GM21619 (cell line): ENCODE measurements around the gene NMB.
A peak's percentile ranks its signal among the peaks of the same experiment; 100 is the strongest.
"Not testable (repeated sequence)": the region's sequence is repeated elsewhere in the genome, so short reads cannot be mapped to it uniquely, and the experiment has no call there.

Experiments
- ATAC-seq: cut with Tn5 transposase; IDR thresholded peaks from one replicate; pipeline ENCODE4 v1.9.1; 2021; ENCODE audit not compliant: unreplicated experiment

The NMB gene, protein sequence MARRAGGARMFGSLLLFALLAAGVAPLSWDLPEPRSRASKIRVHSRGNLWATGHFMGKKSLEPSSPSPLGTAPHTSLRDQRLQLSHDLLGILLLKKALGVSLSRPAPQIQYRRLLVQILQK

DNA sequence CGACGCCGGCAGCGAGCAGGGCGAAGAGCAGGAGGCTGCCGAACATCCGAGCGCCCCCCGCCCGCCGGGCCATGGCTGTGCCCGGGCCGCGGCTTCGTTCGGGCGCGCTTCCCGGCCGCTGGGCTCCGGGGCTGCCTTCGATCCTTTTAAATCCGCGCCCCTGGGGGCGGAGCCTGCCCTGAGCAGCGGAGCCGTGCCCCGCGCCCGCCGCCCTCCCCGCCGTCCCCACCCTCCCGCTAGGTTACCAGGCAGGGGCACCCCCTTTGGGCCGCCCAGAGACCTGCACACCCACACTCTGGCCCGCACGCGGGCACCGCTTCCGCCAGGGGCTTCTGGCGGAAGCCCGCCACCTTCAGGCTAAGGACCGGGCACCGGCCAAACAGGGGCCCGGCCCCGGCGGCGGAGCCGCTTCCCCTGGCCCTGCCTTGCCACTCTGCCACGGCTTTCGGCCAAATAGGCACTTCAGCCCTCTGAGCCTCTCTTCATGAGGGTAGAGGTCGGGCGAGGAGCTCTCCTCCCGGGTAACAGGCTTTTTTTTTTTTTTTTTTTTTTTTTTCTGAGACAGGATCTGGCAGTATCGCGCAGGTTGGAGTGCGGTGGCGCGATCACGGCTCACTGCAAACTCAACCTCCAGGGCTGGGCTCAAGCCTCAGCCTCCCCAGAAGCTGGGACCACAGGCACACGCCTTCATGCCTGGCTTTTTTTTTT is at the start of gene NMB:
TSS of gene NMB (minus strand) at position 120 of the 708 bp plus-strand sequence. CDS start at position 73, 47 bp downstream.
- ATAC-seq, result peak; percentile 61

DNA sequence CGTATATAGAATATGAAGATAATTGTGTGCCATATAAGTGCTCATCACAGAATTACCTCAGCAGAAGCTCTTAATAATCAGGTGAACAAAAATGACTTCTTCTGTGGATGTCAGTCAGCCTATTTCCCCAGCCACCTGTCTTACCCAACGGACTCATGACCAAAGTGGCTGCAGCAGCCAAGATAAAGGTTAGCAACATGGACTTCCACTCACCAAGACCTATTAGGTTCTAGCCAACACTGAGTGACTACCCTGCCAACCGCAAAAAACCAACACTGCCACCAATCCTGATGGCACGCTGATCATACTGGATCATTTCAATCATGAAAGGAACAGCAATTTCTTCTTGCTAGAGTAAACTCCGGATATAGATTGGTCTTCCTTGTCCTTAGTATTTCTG is 45.8 kb upstream of the NMB start:
- ATAC-seq, result no peak

DNA sequence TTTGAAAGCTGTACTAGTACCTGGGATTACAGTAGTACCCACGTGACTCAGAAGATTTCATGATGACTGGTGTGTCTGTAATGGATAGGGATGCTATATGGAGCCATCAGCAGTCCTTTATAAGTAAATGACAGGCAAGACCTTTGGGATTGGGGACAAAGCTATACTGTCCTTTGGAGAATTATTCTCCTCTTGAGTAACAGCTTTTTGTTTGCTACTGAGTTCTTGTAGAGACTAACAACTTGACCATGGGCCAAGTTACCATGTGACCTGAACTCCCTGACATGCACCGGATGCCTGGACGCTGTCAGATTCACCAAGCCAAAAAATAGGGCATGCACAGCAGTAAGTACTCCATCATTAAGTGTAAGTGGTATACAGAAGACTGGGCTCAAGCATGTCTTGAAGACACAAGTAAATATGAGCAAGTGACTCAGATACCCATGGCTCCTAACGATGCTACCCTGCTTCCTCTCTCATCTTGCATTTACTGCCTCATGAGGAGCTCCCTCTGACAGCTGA is 45.0 kb upstream of the NMB start:
- no peak for ATAC-seq

DNA sequence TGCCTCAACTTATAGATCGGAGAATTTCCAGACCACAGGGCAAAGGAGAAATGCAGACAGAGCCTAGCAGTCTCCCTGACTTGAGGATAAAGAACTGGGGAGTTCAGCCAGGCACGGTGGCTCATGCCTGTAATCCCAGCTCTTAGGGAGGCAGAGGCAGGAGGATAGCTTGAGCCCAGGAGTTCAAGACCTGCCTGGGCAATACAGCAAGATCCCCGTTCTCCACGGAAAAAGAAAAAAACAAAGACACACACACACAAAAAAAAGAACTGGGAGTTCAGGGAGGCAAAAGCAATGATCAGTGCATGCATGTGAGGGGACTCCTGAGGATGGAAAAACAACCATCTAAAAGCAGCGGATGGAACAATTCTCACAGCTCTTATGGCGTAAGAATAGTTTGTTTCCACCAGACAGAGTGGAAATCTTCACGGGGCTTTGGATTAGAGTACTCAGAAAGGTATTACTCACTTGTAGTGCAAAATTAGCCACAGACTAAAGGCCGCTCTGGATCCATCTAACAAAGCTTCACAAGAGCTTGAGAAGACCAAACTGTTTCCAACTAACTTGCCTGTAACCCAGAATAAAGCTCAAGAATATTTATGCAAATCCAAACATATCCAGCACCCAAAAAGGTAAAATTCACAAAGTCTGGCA is 41.7 kb upstream of the NMB start:
- no peak for ATAC-seq

DNA sequence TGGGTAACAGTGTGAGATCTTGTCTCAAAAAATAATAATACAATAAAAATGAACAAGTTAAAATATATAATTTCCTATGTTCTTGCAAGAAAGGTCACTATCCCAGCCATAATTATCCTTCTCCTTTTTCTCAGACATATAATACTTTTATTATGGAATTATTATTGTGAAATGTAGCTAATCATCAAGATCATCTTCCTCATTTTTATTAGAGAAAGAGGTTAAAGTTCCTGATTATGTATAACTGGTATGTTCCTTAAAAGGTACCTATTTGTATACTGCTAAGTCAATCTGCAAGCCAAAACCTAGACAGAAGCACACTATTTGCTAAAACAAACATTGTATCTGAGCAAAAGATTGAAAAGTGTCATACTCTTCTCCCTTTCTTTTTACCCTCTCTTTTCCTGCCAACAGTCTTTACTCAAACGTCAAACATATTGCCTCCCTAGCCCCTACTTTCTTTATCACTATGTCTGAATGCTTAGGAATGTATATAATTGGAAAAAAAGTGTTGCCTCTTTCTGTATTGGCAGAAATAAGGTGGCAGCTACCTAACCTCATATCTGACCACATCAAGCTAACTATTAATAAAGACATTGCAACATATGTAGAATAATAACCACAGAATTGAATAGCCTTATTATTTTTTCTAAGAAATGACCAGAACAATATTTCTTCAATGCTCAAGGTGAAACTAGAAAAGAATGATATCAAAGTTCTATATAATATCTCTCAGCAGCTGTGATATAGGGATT is 39.4 kb upstream of the NMB start:
- ATAC-seq, result no peak

DNA sequence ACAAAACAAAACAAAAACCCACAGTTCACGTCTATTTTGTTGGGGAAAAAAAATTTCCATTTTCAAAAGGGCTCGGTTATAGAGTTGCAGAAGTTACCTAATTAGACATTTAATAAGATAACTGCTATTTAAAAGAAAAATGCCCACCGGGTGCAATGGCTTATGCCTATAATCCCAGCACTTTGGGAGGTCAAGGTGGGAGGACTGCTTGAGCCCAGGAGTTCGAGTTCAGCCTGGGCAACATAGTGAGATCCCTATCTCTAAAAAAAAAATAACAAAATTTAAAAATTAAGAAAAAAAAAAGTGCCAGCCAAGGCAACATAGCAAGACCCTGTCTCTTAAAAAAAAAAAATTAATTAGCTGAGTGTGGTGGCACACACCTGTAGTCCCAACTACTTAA is 38.8 kb upstream of the NMB start:
- no peak for ATAC-seq

DNA sequence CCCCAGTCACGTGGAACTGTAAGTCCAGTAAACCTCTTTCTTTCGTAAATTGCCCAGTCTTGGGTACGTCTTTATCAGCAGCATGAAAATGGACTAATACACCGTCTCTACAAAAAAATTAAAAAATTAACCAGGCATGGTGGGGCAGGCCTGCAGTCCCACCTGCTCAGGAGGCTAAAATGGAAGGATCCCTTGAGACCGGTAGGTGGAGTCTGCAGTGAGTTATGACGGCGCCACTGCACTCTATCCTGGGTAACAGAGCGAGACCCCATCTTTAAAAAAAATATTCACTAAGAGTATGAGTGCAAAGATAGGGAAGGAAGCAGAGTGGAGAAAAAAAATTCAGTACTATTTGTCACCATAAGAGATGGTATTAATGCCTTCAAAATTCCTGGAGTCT is 32.3 kb upstream of the NMB start:
- no peak for ATAC-seq

DNA sequence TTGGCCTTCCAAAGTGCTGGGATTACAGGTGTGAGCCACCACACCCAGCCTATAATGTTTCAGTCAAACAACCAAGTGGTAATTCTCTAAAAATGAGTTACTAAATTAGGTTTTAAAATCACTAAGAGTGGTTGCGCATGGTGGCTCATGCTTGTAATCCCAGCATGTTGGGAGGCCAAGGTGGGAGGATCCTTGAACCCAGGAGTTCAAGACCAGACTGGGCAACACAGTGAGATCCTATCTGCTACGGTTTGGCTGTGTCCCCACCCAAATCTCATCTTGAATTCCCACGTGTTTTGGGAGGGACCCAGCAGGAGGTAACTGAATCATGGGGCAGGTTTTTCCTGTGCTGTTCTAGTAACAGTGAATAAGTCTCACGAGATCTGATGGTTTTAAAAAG is 31.9 kb upstream of the NMB start:
- ATAC-seq, result no peak

DNA sequence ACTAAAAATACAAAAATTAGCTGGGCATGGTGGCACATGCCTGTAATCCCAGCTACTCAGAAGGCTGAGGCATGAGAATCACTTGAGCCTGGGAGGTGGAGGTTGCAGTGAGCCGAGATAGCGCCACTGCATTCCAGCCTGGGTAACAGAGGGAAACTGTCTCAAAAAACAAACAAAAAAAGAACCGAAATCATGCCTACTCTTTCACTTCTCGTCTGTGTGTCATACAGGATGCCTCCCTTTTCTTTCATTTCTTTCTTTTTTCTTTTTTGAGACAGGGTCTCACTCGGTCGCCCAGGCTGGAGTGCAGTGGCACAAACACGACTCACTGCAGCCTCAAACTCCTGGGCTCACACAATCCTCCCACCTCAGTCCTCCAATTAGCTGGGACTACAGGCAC is 28.4 kb upstream of the NMB start:
- ATAC-seq, result not testable (repeated sequence)

DNA sequence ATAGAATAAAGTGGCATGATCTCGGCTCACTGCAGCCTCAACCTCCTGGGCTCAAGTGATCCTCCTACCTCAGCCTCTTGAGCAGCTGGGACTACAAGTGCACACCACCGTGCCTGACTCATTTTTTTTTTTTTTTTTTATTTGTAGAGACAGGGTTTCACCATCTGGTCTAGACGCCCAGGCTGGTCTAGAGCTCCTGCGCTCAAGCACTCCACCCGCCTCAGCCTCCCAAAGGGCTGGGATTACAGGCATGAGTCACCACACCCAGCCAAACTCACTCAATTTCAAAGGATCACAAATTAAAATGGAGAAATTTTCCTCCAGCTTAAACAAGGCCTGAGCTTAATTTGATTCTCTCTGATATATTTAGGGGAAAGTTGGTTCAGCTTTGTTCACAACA is 27.3 kb upstream of the NMB start:
- no peak for ATAC-seq

DNA sequence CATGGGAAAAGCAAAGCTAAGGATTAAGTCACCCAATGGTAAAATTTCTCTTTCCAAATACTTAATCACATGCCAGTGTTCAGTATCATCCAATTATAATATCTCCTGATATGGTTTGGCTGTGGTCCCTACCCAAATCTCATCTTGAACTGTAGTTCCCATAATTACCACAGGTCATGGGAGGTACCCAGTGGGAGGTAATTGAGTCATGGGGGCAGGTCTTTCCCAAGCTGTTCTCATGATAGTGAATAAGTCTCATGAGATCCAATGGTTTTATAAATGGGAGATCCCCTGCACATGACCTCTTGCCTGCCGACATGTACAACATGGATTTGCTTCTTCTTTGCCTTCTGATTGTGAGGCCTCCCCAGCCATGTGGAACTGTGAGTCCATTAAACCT is 26.1 kb upstream of the NMB start:
- no peak for ATAC-seq

DNA sequence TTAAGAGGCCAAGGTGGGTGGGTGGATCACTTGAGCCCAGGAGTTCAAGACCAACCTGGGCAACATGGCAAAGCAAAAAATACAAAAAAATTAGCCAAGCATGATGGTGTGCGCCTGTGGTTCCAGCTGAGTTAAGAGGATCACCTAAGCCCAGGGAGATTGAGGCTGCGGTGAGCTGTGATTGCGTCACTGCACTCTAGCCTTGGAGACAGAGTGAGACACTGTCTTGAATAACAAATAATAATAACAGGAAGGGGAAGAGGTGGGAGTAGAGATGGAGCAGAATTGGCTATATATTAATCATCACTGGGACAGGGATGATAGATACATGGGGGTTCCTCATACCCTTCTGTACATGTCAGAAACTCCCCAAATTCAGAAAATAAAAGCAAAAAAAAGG is 23.8 kb upstream of the NMB start:
- ATAC-seq, result no peak

DNA sequence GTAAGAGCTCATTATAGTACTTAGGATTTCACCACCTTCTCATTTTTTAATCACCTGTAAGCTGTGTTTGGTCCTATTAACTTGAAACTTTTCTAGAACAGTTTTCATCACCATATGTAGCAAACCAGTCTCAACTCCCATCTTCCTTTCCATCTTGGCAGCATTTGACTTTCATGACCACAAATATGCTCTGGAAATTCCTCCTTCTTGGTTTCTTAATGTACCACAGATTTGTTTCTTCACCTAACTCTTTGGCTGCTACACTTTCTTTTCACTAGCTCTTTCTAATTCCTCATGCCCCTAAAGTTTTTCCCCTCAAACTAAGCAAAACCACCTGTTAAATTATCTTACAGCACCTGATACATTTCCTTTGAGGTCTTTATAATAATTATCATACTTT is 13.2 kb upstream of the NMB start:
- ATAC-seq, result no peak

DNA sequence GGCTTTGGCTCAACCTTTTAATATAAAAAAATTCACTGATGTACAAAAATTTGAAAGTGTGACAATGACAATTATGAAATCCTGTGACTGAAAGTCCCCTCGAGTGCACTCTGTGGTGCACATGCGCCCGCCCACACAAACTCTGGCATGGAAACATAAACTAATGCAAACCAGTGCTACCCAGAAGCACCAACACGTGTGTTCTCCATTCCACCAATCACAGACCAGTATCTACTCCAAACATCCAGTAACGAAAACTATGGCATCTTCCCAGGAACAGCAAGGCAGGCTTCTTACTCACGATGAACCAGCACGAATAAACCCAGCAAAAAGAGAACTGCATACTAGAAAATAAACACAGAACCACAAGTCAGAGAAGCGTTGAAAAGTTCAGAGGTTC is 11.7 kb upstream of the NMB start:
- ATAC-seq, result no peak

DNA sequence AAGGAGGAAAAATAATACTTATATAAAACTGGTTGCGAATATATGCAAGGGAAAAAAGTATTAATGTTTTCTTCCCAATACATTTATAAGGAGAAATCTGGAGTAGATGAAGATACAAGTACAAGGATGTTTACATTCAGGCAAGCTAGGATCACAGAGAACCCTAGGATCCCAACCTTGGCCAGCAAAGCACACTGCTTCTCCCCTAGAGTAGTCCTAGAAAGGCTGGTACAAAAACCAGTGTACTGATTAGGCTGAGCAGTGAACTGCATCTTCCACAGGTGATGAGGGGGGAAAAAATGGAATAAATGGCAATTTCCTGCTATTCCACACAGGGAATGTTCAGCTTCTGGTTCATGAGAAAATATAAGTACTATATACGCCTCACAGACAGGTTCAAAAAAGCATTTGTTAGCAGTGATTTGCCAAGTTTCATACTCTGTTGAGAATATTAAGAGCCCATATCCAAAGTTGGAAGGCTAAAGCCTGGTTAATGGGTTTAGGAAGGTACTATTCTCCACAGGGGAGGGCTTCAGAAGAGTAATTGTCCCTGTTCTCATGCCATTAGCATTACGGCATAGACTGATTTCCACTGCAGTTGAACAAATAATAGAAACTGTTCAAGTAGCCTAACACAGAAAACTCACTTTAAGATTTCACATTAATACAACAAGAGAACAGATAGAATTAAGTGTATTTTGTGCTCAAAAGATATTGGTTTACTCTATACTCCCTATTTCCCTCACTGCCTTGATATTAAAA is 10.4 kb upstream of the NMB start:
- ATAC-seq, result no peak

DNA sequence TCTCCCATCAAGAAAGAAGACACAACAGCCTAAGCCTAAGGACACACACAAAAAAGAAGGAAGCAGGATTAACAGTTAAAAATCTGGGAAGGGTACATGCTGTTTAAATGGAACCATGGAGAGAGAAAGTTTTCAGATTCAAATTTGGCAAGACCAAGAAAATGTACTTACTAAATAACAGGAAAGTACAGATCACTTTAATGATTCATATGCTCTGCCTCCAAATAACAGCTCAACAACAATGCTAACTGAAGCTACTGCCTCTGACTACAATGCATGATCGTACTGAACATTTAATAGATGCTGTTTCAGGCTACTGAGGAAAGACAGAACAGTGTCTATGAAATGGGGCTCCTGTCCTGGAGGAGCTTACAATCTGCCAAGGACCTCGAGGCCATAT is 8.4 kb upstream of the NMB start:
- no peak for ATAC-seq

DNA sequence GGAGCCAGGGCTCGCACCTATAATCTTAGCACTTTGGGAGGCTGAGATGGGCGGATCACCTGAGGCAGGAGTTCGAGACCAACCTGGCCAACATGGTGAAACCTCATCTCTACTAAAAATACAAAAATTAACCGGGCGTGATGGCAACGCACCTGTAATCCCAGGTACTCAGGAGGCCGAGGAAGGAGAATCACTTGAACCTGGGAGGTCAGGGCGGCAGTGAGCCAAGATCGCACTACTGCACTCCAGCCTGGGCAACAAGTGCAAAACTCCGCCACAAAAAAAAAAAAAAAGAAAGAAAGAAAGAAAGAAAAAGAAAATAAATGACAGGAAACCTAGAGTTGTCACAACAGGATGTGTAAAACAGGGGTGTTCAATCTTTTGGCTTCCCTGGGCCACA is 3.0 kb upstream of the NMB start:
- ATAC-seq, result no peak

DNA sequence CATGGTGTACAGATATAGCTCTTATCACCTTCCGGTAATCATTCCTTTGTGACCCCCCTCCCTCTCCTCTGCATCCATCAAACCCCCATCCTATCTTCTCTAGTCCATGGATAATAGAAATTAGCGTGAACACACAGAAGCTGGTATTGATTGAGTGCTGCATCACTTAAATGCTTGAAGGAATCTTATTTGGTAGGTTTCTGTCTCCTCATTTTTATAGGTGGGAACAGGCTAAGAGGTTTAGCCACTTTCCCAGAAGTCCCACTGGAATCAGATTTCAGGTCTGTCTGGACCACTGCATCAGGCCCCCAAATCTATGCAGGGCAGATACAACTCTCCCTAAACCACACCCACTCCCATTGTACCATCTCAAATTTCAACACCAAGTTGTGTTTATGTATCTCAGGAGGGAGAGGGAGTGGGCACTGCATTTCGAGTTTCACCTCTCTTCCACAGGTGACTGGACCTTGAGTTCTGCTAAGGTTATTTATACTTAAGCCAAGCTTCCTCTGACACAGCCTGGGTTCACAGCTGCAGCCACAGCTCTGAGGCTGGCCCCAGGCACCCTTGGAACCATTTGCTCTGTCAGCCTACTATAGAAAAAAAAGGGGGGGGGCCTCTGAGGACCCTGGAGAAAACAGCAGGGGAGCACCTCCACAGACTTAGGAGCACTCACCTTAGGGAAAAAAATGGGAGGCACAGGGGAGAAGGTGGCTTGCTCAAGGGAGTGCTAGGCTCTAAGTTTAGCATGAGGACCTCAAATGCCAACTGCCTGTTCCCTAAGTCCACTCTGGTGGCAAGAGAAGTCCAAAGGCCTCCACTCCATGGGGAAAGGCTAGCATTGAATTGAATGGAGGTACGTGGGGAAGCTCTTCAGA is 2.1 kb upstream of the NMB start:
- ATAC-seq, result no peak

DNA sequence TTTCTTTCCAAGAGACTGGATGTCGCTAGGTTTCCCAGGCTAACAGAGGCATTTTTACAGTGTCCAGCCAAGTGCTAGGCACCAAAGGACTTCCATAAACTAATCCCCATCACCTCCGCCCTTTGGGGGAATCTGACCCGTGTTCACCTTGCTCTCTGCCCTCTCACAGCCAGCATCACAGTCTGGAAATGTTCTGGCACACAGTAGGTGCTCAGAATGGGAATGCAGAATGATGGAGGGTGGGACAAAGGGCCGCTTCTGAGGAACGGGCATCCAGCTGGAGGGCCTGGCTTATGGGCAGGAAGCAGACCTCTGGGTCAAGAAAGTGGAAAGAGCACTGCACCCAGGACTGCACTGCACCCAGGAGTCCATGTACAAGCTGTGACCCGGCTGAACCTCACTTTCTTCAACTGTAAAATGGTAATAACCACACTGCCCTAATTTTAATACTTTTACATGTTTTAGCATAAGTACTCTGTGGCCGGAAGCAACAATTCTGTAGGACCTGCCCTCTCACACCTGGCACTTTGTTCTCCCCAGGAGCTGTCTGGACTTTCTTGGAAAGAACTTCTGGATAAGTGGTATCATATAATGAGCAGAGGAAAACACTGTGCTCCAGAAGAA is 901 bp upstream of the NMB start:
- ATAC-seq, result no peak

DNA sequence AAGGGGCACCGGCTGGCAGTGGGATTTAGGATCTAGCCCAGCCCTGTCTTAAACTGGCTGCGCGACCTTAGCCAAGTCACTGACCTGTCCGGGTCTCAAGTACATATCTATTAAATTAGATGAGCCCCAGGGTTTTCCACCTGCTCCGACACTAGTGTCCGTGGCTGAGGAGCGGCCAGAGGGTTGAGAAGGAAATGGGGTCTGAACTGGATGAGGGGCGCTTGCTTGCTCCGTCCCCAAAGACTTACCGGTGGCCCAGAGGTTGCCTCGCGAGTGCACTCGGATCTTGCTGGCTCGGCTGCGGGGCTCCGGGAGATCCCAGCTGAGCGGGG is 285 bp downstream of the NMB start:
- no peak for ATAC-seq
